Body of pancreas (tissue), 4 donors: ENCODE results near the gene DGKG.

Source experiments
- POLR2A ChIP-seq, 3 donors: fragments of 450-650 bp; IDR thresholded peaks; one replicate each; pipeline ENCODE4 v1.6.1; 2016; ENCODE audit warnings: antibody characterized with exemption in 3 of 3, mild to moderate bottlenecking in 2 of 3
- TF ChIP-seq, protein P1 (sequence below), 7 experiments: fragments of 450-650 bp in 4 of 7; fragments of 200-600 bp in 3 of 7; sonication (generic) in 3 of 7; IDR thresholded peaks; one replicate each; pipeline ENCODE4 v1.5.1; 2016 to 2019; ENCODE audit warnings: antibody characterized with exemption in 7 of 7

DNA sequence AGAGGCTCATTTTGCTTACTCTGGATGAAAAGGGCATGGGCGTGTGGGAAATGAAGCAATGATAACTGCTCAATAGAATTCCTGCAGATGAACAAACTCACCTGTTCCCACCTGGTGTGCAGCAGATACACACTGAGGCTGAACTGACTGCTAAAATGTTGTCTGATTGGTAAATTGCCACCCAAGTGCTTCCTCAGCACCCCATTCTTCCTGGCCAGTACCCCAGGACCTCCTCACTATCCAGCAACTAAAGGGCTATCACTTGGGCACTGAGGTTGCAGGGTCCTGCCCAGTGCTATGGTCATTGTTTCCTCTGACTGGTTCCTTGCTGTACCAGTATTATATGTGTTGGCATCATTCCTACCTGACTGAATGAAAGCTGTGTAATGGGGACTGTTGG lies 38.0 kb upstream of the DGKG start:
- TF ChIP-seq, protein P1, sequence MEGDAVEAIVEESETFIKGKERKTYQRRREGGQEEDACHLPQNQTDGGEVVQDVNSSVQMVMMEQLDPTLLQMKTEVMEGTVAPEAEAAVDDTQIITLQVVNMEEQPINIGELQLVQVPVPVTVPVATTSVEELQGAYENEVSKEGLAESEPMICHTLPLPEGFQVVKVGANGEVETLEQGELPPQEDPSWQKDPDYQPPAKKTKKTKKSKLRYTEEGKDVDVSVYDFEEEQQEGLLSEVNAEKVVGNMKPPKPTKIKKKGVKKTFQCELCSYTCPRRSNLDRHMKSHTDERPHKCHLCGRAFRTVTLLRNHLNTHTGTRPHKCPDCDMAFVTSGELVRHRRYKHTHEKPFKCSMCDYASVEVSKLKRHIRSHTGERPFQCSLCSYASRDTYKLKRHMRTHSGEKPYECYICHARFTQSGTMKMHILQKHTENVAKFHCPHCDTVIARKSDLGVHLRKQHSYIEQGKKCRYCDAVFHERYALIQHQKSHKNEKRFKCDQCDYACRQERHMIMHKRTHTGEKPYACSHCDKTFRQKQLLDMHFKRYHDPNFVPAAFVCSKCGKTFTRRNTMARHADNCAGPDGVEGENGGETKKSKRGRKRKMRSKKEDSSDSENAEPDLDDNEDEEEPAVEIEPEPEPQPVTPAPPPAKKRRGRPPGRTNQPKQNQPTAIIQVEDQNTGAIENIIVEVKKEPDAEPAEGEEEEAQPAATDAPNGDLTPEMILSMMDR (IDR thresholded peaks at IDR 0.05), result no peak
- no peak for TF ChIP-seq POLR2A (IDR thresholded peaks at IDR 0.05)
